Muscle of leg (tissue), 11 donors: ENCODE results near the gene VAV2. TPM values are rescaled to one million over a fixed set of nuclear protein-coding genes. Genes with fewer than 3 reads are reported as not detected.
A peak's percentile ranks its signal among the peaks of the same experiment; 100 is the strongest.

Source experiments
- DNase-seq: peaks from one replicate; pipeline ENCODE4 v3.0.0; 2013
- H3K27ac ChIP-seq: one replicate; pipeline ENCODE4 v1.5.1; 2013; ENCODE audit warnings: mild to moderate bottlenecking, low read length, control low read depth
- H3K27me3 ChIP-seq: one replicate; pipeline ENCODE4 v1.6.1; 2013; ENCODE audit warnings: low read length; ENCODE audit not compliant: control insufficient read depth, insufficient read depth
- H3K36me3 ChIP-seq: one replicate; pipeline ENCODE4 v1.6.1; 2013; ENCODE audit warnings: low read length; ENCODE audit not compliant: control insufficient read depth, insufficient read depth
- H3K4me1 ChIP-seq: one replicate; pipeline ENCODE4 v1.6.1; 2013; ENCODE audit warnings: low read length; ENCODE audit not compliant: control insufficient read depth, insufficient read depth
- H3K4me3 ChIP-seq: one replicate; pipeline ENCODE4 v1.5.1; 2013; ENCODE audit warnings: low read length, control low read depth
- H3K9me3 ChIP-seq: replicated peaks from 2 replicates; pipeline ENCODE4 v1.6.1; 2013; ENCODE audit warnings: low read depth, low read length; ENCODE audit not compliant: control insufficient read depth
- WGBS: methylation state at CpG from one replicate; pipeline ENCODE4 v1.1.5; 2013; ENCODE audit warnings: missing lambda C conversion rate; ENCODE audit not compliant: insufficient coverage; 5-methylcytosine and 5-hydroxymethylcytosine counted together
- polyA plus RNA-seq, 8 donors: library from polyadenylated mRNA; unstranded; fragments of 120-200 nt; gene quantifications; one replicate each; pipeline versions ENCODE4 v1.2.1 to v1.2.3, GENCODE V29; 2013; ENCODE audit warnings: inconsistent platforms in 1 of 8, low replicate concordance in 1 of 8; ENCODE audit not compliant: insufficient read length in 8 of 8, insufficient read depth in 1 of 8
- total RNA-seq: library from RNA; stranded (reverse); fragments of 120-200 nt; gene quantifications from one replicate; pipeline ENCODE4 v1.2.4, GENCODE V29; 2013

The VAV2 gene
- total and polyA plus RNA-seq, 9 donors, result 7.4 to 19.1 (median 16.0) TPM

DNA sequence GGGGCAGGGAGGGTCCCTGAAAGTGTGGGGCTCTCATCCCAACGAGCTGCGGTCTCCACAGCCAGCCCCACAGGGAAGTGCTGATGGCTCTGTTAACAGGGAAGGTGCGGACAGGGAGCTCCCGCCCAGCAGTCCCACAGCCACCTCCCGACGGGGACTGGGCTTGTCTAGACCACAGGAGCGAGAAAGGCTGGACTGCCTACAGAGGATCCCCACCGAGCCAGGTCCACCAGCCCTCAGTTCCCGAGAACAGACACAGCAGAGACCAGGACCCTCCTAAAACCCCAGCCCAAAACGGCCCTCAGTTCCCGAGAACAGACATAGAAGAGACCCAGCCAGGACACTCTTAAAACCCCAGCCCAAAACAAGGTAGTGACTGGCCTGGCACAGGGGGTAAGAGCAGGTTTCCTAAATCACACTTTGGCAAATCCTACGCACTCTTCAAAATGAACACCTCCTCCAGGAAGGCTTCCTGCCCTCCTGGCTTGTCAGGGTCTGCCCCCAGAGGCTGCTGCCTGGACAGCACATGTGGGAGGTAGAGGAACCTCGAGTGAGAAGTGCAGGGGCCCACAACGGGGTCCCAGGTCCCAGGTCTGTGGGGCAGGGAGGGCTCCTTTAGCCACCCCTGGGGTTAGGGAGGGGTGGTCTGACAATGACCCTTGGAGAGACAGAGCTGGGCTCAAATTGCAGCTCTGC is 167.9 kb downstream of the VAV2 start:
- Histone ChIP-seq H3K27me3 (no peaks in the 10 kb centered on the region), H3K4me3 (no peak overlapping the region), H3K36me3 (peaks cover 11% of the 10 kb centered on the region), H3K9me3 (no peaks in the 10 kb centered on the region), H3K27ac (no peak overlapping the region), H3K4me1 (peaks cover 37% of the 10 kb centered on the region)
- 65% methylated on average over 12 of the region's 14 CpGs for WGBS
- DNase-seq, result no peak

DNA sequence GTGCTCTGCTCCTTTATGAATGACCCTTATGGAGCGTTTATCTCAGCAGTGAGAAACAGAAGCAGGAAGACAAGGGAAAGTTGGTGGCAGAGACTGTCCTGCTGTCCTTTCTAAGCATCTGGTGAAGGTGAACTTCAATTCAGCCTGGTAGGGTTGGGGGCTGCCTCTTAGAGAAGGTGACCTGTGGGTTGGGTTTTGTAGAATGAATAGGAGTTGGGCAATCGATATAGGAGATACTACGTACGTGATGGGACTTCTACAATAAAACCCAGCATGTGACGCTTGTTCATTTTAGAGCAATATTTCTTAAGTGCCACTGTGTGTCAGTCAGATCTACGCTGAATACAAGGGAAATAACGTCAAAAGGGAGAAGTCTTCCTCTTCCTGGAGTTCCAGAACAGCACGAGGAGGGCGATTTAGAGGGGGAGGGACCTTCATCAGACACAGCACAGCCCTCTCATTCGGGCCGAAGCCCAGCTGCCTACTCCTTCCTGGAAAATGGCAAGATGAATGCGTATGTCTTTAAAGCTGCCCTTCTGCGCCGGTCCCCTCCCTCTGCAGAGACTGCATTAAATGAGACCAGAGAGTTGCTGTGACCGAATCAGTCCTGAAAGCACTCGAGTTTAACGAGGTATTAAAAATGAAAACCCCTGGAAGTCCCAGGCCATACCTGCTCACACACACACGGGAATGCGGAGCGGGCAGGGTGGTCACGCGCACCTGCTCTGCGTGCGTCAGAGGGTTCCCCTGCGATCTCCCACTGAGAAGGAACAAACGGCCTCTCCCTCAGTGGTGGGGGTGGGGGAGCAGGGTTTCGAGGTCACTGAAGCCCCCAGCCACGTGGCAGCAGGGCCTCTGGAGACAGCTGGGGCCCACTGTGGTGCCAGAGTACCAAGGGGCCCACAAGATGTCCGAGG is 168.7 kb downstream of the VAV2 start:
- H3K27me3 ChIP-seq, result no peaks in the 10 kb centered on the region
- H3K36me3 ChIP-seq, result peaks cover 10% of the 10 kb centered on the region
- no peaks in the 10 kb centered on the region for H3K9me3 ChIP-seq
- H3K4me3 ChIP-seq, result no peak overlapping the region
- H3K27ac ChIP-seq, result no peak overlapping the region
- no peak for DNase-seq
- H3K4me1 ChIP-seq, result peaks cover 37% of the 10 kb centered on the region
- WGBS, result 77% methylated on average over 18 of the region's 29 CpGs

DNA sequence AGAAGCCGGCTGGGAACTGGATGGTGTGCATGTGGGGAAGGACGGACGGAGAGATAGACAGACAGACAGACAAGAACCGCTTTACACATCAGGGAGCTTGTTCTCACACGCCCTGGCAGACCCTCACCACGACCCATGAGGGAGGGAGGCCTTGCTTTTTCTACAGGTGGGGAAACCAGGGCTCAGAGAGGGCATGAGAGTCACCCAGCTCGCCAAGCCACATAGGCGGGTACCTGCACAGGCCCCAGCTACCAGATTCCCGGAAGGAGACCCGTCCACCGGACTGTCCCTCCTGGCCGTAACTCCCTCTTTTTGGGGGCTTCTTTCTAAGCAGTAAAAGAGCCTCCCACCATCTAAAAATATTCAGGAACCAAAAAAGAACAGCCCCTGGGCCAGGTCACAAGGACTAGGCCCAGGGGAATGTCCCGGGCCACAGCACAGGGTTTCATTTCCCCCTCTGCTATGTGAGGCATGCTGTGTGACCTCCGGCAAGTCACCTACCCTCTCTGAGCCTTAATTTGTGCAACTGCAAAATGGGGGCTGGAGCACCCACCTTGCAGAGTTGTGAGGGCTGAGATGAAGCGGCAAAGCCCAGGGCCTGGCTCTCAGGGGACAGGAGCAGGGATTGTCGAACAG is 169.6 kb downstream of the VAV2 start:
- Histone ChIP-seq H3K9me3 (no peaks in the 10 kb centered on the region), H3K27ac (peak overlapping the region; percentile 35), H3K27me3 (no peaks in the 10 kb centered on the region), H3K4me3 (no peak overlapping the region), H3K4me1 (peaks cover 35% of the 10 kb centered on the region), H3K36me3 (peaks cover 13% of the 10 kb centered on the region)
- no peak for DNase-seq
- whole genome bisulfite sequencing, result 80% methylated on average over 9 of the region's 16 CpGs

DNA sequence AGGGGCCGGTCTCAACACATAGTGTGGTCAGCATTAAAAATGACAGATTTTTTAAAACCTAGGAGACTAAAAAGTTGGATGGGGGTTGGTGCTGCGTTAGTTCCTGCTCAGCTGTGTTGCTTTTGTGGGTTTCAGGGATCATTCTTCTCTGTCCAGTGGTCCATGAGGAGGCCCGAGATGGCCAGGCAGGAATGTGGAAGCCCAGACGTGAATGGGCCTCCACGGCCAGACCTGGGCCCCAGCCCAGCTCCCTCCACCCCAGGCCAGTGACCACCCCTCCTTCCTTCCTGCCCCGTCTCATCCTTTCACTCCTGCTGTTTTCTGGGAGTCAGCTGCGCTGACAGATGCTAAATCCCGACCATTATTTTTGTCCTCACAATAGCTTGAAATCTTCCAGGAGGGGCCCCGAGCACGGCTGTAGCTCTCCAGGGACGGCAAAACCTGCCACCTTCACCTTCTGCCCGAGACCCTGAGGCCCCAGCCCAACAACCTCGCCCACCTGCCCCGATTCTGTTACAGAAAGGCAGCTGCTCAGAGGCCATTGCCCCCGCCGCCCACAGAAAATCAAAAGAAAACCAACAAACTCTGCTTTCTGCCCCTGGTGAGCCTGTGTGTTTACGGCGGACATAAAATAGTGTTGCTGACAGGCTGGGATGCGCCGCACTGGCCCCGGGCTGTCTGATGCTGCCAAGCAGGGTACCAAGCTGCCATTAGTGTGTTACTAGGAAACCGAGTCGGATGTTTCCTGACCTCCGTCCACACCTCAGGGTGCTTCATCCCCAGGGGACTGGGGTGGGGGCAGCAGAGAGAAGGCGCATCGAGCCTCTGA is 170.3 kb downstream of the VAV2 start:
- peaks cover 16% of the 10 kb centered on the region for H3K36me3 ChIP-seq
- DNase-seq, result peak; percentile 39
- 34% methylated on average over 20 of the region's 26 CpGs for WGBS

DNA sequence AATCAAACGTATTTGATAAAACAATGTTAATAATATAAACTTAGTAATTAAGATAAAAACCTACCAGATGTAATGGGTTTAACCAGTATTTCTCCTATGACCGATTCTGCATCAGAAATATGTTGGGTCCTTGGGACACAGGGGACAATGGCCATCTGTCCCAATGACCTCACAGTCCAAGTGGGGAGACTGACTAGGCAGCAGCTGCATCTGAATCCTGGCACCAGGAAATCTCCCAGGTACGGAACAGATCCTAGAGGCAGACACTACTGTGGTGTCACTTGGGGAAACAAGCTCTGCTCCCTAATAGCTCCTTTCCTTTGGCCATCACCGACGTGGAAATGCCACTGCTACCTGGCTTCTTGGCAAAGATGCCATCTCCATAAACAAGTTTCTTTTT is 172.2 kb downstream of the VAV2 start:
- WGBS, result 86% methylated on average over 3 of the region's 5 CpGs
- no peaks in the 10 kb centered on the region for H3K27me3 ChIP-seq
- H3K4me3 ChIP-seq, result no peak overlapping the region
- no peaks in the 10 kb centered on the region for H3K9me3 ChIP-seq
- H3K27ac ChIP-seq, result no peak overlapping the region
- peaks cover 25% of the 10 kb centered on the region for H3K4me1 ChIP-seq
- no peak for DNase-seq
- peaks cover 16% of the 10 kb centered on the region for H3K36me3 ChIP-seq

More for the DNA sequence above, 170.3 kb downstream of the VAV2 start:
- H3K9me3 ChIP-seq, result no peaks in the 10 kb centered on the region
- H3K27me3 ChIP-seq, result no peaks in the 10 kb centered on the region
- peaks cover 34% of the 10 kb centered on the region for H3K4me1 ChIP-seq
- H3K4me3 ChIP-seq, result no peak overlapping the region
- H3K27ac ChIP-seq, result peak overlapping the region; percentile 35

DNA sequence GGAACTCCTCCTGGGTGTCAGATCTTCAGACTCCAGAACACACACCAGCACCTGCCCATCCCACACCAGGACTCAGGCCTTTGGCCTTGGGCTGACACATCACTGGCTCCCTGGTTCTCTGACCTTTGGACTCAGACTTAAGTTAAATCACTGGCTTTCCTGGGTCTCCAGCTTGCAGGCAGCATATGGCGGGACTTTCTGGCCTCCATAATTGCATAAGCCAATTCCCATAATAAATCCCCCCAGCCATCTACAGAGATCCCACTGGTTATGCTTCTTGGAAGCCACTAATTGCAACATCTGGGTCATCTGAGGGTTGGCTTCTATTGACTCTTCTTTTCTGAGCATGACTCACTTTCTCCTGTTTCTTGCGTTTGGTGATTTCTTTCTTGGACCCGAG is 173.7 kb downstream of the VAV2 start:
- Histone ChIP-seq H3K4me1 (peaks cover 32% of the 10 kb centered on the region), H3K9me3 (no peaks in the 10 kb centered on the region), H3K36me3 (peaks cover 14% of the 10 kb centered on the region), H3K27me3 (no peaks in the 10 kb centered on the region), H3K4me3 (no peak overlapping the region), H3K27ac (no peak overlapping the region)
- DNase-seq, result no peak
- WGBS, result 71% methylated on average over 3 of the region's 3 CpGs

DNA sequence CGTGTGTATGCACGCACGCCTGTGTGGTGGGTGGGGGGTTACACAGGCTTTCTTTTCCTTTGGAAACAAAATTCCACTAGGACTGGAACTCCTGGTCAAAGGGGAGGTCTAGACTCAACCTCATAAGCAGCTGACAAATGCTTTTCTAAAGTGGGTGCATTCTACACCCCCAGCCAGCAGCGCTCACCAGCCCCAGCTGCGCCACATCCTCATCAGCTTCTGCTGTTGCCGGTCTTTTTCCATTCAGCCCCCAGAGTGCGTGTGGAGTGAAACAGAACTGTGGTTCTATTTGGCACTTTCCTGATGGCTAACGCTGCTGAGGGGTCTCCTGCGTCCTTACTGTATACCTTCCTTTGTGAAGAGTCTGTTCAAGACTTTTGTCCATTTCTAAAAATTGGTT is 176.3 kb downstream of the VAV2 start:
- 50% methylated on average over 1 of the region's 9 CpGs for WGBS
- no peak overlapping the region for H3K4me3 ChIP-seq

DNA sequence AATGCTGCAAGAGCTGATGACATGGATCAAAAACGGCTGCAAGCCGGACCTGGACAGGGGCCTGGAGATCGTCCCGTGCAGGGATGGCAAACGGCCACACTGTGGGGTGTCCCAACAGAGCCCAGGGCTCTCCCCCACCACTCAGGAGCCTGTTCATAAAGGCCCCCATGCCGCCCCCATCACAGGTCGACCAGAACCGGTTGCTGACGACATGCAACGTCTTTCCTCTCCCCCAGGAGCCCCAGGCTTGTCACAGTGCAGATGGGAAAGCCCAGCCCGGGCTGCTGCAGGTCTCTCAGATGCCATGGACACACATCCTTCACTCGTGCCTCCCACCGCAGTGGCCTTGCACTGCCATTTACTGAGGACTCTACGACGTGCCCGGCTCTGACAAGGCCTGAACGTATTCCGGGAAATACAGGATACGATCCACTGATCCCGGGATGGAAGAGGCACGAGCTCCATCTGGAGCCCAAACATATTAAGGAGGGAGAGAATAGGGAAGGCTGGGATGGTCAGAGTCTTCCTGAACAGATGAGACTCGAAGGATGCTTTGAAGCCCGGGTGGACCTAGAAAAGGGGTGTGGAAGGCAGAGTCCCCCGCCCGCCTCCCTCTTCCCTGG is 177.4 kb downstream of the VAV2 start:
- H3K27me3 ChIP-seq, result no peaks in the 10 kb centered on the region
- H3K9me3 ChIP-seq, result no peaks in the 10 kb centered on the region
- H3K4me1 ChIP-seq, result peaks cover 13% of the 10 kb centered on the region
- no peak overlapping the region for H3K27ac ChIP-seq
- peaks cover 10% of the 10 kb centered on the region for H3K36me3 ChIP-seq
- H3K4me3 ChIP-seq, result no peak overlapping the region
- WGBS, result 33% methylated on average over 18 of the region's 25 CpGs
- peak; percentile 53 for DNase-seq

More for the DNA sequence above, 176.3 kb downstream of the VAV2 start:
- peaks cover 9% of the 10 kb centered on the region for H3K36me3 ChIP-seq
- no peak for DNase-seq
- H3K9me3 ChIP-seq, result no peaks in the 10 kb centered on the region
- no peak overlapping the region for H3K27ac ChIP-seq
- H3K4me1 ChIP-seq, result peaks cover 13% of the 10 kb centered on the region
- no peaks in the 10 kb centered on the region for H3K27me3 ChIP-seq

DNA sequence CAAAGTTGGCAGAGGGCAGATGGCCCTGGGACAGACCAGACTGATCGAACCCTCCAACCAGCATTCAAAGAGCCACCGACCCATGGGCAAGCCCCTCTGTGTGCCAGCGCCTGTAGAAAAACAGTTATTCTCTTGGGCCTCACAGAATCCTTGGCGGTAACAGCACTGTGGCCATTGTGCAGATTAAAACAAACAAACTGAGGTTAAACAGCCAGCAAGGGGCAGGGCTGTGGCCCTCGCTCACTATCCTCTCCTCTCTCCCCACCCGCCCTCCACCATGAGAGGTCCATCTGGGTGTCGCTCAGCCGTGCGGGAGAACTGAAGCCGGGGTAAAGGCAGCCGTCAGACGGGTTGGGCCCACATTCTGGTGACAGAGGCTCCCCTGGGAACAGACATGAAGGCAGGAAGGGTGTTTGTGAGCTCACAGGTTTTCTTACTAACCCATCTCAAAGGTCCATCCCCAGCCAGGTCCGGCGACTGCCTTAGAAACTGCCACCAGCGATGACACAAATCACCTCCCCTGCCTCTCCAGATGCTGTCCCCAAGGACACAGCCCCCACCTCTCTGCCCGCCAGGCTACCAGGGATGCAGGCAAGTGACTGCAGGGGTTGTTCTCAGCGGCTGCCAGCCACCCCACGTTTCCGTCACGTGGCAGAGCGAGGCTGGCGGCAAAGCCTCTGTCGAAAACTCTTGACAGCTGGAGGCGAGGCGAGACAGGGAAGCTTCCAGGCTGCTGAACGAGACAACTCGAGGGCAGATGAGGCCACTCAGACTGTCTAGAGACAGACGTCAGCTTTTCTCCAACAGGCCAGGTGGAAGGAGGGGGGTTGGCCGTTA is 178.2 kb downstream of the VAV2 start:
- WGBS, result 52% methylated on average over 21 of the region's 29 CpGs
- H3K27me3 ChIP-seq, result no peaks in the 10 kb centered on the region
- H3K4me1 ChIP-seq, result peaks cover 13% of the 10 kb centered on the region
- H3K27ac ChIP-seq, result no peak overlapping the region
- DNase-seq, result peak; percentile 83
- no peak overlapping the region for H3K4me3 ChIP-seq
- no peaks in the 10 kb centered on the region for H3K9me3 ChIP-seq
- H3K36me3 ChIP-seq, result peaks cover 16% of the 10 kb centered on the region
